ENCODE results near the gene PCMT1. TPM values are rescaled to one million over a fixed set of nuclear protein-coding genes. Genes with fewer than 3 reads are reported as not detected.

Gene PCMT1
- total and polyA plus RNA-seq, 9 of the 15 experiments (the other 6 are each of a cell fraction or from before 2014, with no cell fraction given) = 217 to 541 (median 327) TPM

DNA sequence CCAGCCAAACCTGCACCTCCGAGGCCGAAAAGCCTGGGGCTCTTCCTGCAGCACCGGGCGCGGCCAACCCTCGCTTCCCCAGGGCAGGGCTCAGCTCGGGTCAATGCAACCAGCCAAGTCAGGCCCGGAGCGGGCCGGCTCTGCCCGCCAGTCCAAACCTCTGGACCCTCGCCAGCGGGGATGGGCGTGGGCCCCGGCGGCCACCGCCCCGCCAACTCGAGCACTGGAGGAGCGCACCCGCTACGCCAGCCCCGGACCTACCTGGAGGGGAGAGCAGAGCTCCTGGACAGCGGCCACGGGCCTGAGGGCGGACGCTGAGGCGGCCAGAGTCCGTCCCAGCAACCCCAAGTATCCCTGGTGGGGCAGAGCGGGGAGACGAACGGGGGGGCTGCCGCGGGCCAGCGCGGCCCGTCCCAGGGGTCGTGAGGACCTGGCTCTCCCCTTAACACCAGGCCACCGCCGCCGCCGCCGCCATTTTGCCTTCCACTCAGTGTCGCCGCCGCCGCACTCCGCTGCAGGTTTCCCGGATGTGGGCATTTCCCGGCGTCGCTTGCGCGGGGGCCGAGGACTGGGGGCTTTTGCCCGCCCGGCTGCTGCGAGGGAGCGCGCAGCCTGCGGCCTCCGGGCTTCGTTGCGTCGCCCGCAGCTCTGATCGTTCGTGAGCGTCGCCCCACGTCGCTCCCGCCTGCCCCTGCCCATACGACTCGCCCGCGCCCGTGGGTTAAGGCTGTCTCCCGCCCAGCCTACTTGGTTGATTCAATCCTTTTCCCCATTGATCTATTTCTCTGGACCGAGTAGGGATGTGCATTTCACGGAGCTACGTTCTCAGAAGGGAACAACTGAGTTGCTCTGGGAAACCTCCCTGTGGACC, 31.7 kb upstream of the PCMT1 start, which contains the start of gene LATS1 (continued):
- TF ChIP-seq, protein P1, sequence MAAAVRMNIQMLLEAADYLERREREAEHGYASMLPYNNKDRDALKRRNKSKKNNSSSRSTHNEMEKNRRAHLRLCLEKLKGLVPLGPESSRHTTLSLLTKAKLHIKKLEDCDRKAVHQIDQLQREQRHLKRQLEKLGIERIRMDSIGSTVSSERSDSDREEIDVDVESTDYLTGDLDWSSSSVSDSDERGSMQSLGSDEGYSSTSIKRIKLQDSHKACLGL (CRISPR knock-in tag; IDR thresholded peaks at IDR 0.05; ENCODE audit: borderline replicate concordance, poor library complexity, severe bottlenecking) = no peak
- TF ChIP-seq EZH2 (IDR thresholded peaks at IDR 0.05; ENCODE audit: borderline replicate concordance, low read depth, low read length) (no peak), TBL1XR1 (IDR thresholded peaks at IDR 0.05; ENCODE audit: low read length in 2 of 2) (no peak), PTRF (tag; IDR thresholded peaks at IDR 0.05) (no peak), SNIP1 (IDR thresholded peaks at IDR 0.05; ENCODE audit: low read depth) (no peak), SPI1 (IDR thresholded peaks at IDR 0.05; ENCODE audit: borderline replicate concordance, low read depth, low read length) (no peak), EP400 (IDR thresholded peaks at IDR 0.05) (peak; percentile 88), ZSCAN29 (IDR thresholded peaks at IDR 0.05) (no peak), PRPF4 (IDR thresholded peaks at IDR 0.05; ENCODE audit: insufficient read depth, low read depth, low read length, poor library complexity, severe bottlenecking) (peak; percentile 86), ZNF124 (CRISPR knock-in tag; IDR thresholded peaks at IDR 0.05) (no peak), GTF2A2 (tag; IDR thresholded peaks at IDR 0.05) (no peak), RCOR1 (IDR thresholded peaks at IDR 0.05; ENCODE audit: borderline replicate concordance in 1 of 2, low read depth in 2 of 2, low read length in 2 of 2) (no peak; a peak in 1 of 4 replicates), ERF (CRISPR knock-in tag; IDR thresholded peaks at IDR 0.05) (peak; percentile 40; the same call in 1 of the 2 replicates), NCOA6 (IDR thresholded peaks at IDR 0.05) (no peak), GTF2E2 (tag; IDR thresholded peaks at IDR 0.05) (peak; percentile 95), ZNF316 (IDR thresholded peaks at IDR 0.05) (0 out of 2 replicates have a peak, but pooled peaks have one; percentile 7)
- TF ChIP-seq, protein P2, sequence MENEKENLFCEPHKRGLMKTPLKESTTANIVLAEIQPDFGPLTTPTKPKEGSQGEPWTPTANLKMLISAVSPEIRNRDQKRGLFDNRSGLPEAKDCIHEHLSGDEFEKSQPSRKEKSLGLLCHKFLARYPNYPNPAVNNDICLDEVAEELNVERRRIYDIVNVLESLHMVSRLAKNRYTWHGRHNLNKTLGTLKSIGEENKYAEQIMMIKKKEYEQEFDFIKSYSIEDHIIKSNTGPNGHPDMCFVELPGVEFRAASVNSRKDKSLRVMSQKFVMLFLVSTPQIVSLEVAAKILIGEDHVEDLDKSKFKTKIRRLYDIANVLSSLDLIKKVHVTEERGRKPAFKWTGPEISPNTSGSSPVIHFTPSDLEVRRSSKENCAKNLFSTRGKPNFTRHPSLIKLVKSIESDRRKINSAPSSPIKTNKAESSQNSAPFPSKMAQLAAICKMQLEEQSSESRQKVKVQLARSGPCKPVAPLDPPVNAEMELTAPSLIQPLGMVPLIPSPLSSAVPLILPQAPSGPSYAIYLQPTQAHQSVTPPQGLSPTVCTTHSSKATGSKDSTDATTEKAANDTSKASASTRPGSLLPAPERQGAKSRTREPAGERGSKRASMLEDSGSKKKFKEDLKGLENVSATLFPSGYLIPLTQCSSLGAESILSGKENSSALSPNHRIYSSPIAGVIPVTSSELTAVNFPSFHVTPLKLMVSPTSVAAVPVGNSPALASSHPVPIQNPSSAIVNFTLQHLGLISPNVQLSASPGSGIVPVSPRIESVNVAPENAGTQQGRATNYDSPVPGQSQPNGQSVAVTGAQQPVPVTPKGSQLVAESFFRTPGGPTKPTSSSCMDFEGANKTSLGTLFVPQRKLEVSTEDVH (IDR thresholded peaks at IDR 0.05; ENCODE audit: low read depth, partially characterized antibody) = no peak
- TF ChIP-seq, protein P3, sequence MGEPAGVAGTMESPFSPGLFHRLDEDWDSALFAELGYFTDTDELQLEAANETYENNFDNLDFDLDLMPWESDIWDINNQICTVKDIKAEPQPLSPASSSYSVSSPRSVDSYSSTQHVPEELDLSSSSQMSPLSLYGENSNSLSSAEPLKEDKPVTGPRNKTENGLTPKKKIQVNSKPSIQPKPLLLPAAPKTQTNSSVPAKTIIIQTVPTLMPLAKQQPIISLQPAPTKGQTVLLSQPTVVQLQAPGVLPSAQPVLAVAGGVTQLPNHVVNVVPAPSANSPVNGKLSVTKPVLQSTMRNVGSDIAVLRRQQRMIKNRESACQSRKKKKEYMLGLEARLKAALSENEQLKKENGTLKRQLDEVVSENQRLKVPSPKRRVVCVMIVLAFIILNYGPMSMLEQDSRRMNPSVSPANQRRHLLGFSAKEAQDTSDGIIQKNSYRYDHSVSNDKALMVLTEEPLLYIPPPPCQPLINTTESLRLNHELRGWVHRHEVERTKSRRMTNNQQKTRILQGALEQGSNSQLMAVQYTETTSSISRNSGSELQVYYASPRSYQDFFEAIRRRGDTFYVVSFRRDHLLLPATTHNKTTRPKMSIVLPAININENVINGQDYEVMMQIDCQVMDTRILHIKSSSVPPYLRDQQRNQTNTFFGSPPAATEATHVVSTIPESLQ (CRISPR knock-in tag; IDR thresholded peaks at IDR 0.05) = no peak; the same call in none of the 2 replicates
- TF ChIP-seq, protein P4, sequence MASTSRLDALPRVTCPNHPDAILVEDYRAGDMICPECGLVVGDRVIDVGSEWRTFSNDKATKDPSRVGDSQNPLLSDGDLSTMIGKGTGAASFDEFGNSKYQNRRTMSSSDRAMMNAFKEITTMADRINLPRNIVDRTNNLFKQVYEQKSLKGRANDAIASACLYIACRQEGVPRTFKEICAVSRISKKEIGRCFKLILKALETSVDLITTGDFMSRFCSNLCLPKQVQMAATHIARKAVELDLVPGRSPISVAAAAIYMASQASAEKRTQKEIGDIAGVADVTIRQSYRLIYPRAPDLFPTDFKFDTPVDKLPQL (IDR thresholded peaks at IDR 0.05; ENCODE audit: extremely low read depth, insufficient read length) = no peak
- TF ChIP-seq, protein P5, sequence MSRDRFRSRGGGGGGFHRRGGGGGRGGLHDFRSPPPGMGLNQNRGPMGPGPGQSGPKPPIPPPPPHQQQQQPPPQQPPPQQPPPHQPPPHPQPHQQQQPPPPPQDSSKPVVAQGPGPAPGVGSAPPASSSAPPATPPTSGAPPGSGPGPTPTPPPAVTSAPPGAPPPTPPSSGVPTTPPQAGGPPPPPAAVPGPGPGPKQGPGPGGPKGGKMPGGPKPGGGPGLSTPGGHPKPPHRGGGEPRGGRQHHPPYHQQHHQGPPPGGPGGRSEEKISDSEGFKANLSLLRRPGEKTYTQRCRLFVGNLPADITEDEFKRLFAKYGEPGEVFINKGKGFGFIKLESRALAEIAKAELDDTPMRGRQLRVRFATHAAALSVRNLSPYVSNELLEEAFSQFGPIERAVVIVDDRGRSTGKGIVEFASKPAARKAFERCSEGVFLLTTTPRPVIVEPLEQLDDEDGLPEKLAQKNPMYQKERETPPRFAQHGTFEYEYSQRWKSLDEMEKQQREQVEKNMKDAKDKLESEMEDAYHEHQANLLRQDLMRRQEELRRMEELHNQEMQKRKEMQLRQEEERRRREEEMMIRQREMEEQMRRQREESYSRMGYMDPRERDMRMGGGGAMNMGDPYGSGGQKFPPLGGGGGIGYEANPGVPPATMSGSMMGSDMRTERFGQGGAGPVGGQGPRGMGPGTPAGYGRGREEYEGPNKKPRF (IDR thresholded peaks at IDR 0.05; ENCODE audit: low read depth, low read length) = no peak
